GM12872 (cell line): Measurements from ENCODE around the gene PI16.

ENCODE experiments used
- CTCF ChIP-seq: IDR thresholded peaks from 3 replicates; pipeline ENCODE4 v1.5.1; 2011; ENCODE audit warnings: low read depth, mild to moderate bottlenecking, low read length, moderate library complexity; ENCODE audit not compliant: insufficient read depth

The PI16 gene

GRCh38 chr6:37005061-37005810, 50.7 kb downstream of the PI16 start, which contains the start of gene FGD2:
FGD2 (plus strand) TSS chr6:37005655; CDS start chr6:37005818, 163 bp downstream.
- TF ChIP-seq CTCF: no peak

GRCh38 chr6:37005827-37006567, 51.5 kb downstream of the PI16 start:
- TF ChIP-seq CTCF: no peak

- TF ChIP-seq CTCF: no peak
Measured at GRCh38 chr6:37006793-37007339, 52.3 kb downstream of the PI16 start.

GRCh38 chr6:37007340-37008043, 53.0 kb downstream of the PI16 start:
- TF ChIP-seq CTCF: no peak

GRCh38 chr6:37008484-37009465, 54.2 kb downstream of the PI16 start:
- TF ChIP-seq CTCF: no peak

GRCh38 chr6:37010402-37010892, 55.9 kb downstream of the PI16 start:
- TF ChIP-seq CTCF: no peak
